ENCODE results near the gene CDC7. TPM values are rescaled to one million over a fixed set of nuclear protein-coding genes. Genes with fewer than 3 reads are reported as not detected.

The CDC7 gene
- total RNA-seq, 1 donor from 2014 or later = 5.6 TPM

DNA sequence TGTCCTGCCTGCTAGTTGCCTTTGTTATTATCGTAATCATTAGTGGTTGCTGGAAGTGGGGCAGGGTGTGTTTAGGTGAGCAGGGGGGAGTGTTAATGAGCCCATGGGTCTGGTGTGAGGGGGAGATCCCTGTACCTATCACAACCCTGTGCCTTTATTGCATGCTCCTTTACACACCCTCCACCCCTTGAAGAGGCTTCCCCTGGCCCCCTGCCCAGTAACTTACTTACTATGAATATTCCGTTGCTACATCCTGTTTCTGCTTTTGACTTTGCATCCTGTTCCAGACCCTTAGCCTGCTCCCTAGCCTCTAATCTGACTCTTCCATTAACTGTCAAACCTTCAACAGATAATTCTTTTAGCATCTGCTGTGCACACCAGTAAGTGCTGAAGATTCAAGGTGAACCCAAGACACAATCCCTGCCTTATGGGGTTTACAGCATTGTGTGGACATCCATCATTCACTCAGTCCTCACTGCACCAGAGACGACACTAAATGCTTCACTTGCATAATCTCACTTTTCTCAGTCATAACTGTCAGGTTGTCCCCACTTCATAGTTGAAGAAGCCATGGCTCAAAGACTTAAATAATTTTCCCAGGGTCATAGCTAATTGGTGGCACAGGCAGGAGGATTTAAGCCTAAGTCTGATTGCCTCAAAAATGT lies 47.9 kb downstream of the CDC7 start:
- DNase-seq (ENCODE audit: low read depth, low spot score) = no peak

DNA sequence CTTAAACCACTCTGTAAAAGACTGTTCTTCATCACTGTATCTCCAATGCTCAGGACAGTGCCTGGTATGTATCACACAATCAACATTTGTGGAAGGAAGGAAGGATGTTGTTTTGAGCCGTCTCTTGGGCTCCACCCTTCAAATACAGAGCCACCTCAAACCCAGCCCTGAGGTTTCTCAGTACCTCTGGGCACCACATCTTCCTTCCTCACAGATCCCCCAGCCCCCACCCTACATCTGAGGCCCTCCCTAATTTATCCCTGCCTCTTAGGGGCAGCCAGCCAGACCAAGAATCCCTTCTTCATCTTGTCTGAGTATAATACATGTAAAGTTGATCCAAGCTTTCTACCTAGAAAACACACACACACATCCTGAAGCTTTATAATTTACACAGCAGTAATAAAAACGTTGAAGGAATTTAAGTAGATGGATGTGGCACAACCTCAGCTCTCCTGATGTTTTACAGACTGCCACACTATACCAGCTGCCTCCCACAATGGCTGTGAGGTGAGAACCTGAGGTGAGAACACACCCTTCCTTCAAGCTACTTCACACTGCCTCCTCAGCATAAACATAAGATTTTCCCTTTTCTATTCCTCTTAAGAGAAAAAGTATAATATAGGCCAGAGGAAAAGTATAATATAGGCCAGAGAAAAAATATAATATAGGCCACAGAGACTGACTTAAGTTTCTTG lies 48.5 kb downstream of the CDC7 start:
- no peak for DNase-seq (ENCODE audit: low read depth, low spot score)

DNA sequence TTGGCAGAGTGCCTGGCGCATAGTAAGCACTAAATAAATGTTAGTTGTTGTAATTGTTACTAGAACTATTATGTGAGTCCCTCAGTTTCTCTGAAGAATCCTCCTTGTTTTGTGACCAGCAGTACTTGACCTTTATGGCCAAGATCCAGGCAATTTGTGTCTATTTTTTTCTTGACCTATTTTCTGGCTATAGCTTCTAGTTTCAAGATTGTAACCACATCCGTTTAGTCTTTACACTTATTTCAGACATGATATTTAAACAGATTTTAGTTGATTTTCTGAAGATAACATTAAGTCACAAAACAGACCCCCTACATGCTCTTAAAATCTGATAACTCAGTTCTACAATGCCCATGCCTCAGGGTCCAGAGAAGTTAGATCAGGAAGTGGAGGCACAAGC lies 50.3 kb downstream of the CDC7 start:
- DNase-seq (ENCODE audit: low read depth, low spot score) = no peak

DNA sequence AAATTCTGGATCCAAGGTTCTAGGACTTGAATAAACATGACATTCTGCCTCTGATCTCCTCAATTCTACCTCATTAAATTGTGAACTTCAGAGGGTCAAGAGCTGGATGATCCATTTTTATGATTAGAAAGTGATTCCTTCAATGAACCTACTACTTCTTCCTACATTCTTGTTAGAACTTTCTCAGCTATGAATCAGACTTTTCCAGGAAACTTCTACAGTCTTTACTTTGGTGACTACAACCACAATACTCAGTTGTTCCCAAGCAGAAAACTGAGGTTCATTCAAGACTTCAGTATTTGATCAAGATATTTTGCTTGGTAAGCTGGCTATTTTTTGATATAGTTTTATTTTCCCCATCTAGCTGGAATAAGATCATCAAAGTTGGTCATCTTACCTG lies 51.4 kb downstream of the CDC7 start:
- no peak for DNase-seq (ENCODE audit: low read depth, low spot score)

DNA sequence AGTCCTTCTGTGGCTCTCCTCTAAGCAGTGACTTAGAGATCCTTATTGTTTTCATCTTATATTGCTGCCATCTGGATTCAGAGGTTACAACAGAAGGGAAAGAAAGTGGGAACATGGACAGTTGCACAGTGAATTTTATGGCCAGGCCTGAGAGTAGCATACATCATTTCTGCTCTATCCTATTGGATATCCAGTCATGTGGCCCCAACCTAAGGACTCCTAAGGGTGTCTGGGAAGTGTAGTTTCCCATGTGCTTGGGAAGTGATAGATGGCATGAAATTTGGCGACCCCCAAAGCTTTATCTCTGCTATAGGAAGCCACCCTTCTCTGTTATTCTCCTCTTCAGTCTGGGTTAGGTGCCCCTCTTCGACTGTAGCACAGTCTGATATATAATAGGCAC lies 51.9 kb downstream of the CDC7 start:
- DNase-seq (ENCODE audit: low read depth, low spot score) = no peak

DNA sequence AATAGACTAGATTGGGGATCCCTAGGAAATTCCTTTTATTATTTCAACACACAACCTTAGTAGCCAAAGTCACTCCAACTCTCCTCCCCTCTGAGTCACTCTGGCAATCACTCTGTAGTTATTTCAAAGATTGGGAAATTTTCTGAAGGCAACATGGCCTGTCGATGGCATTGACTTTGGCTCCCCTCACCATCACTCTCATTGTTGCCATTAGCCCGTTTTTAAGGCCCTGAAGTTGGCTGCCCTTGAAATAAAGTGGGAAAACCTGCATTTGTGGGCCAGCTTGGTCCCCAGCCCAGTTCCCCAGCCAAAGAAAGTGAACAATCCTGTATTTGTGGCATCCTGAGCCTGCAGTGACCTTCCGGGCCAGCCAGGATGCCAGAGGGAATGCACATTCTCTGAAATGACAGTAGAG lies 52.5 kb downstream of the CDC7 start:
- no peak for DNase-seq (ENCODE audit: low read depth, low spot score)

DNA sequence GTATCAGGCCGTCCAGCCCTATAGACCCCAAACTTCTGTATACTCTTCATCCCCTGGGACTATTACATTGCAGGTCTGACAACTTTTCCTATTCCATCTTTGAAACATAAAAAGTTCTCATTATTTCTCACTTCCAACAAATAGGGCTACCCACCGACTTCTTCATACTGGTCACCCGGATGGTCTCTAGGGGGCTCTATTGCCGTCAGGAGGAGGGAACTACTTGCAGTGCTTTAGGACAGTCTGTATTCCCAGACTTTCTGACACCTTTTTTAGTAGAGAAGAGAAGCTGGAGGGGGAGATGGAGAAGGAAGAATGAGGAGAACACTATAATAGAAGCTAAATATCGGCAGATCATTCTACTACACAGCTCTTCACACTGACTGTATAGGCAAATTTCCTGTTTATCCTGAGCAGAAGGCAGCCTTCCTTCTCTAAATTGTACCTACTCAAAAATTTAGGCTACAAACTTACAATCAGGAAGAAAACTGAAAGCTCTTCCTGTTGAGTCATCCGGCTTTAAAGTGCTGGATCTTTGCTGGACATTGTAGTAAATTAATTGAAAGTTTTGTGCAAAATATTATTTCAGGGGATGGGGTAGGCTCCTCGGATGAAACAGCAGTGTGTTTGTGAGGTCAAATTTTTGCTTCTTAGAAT lies 54.6 kb downstream of the CDC7 start:
- DNase-seq (ENCODE audit: low read depth, low spot score) = no peak

DNA sequence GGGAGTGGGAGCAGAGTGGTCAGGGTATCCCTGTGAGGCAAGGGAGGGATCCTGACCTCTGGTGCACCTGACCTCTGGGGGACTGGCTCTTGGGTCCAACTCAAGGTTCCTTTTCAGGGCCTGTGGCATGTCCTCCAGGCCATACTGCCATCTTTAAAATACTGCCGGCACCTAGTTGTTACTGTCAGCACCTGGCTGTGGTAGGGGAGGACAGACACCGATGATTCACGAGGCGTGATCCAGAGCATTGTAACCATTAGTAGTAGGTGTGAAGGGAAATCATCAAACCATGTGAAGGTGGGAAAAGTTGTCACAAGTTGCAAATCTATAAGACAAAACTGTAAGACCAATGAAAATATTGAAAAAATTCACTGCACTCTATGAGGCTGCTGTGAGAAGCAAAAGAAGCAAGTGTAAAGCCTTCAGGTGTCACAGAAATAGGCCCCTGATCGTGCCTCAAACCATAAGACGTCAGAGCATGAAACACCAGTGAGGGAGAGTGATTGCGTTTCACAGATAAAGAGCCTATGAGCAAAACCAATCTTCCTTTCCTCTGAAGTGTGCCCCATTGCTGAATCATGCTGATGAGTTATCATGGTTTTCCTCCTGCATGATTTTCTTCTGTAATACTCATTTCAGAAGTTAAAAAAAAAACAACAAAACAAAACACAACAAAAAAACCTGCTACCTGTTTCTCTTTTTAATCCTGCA lies 55.3 kb downstream of the CDC7 start:
- DNase-seq (ENCODE audit: low read depth, low spot score) = no peak

DNA sequence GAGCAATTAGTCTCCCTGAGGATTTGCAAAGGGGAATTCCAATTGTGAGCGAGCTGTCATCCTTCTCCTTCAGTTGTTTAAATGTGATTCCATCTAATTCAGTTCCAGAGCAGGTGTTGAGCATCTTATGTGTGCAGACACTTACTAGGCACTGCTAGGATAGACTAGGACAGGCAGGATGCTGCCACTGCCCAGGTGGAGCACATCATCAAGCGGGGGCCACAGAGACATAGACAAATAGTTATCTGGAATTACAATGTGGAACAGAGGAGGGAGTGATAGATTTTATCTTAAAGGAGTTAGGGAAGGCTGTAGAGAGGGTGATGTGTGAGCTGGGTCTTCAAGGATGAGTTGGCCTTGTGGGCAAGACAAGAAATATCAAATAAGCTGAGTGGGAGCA lies 55.9 kb downstream of the CDC7 start:
- DNase-seq (ENCODE audit: low read depth, low spot score) = no peak

DNA sequence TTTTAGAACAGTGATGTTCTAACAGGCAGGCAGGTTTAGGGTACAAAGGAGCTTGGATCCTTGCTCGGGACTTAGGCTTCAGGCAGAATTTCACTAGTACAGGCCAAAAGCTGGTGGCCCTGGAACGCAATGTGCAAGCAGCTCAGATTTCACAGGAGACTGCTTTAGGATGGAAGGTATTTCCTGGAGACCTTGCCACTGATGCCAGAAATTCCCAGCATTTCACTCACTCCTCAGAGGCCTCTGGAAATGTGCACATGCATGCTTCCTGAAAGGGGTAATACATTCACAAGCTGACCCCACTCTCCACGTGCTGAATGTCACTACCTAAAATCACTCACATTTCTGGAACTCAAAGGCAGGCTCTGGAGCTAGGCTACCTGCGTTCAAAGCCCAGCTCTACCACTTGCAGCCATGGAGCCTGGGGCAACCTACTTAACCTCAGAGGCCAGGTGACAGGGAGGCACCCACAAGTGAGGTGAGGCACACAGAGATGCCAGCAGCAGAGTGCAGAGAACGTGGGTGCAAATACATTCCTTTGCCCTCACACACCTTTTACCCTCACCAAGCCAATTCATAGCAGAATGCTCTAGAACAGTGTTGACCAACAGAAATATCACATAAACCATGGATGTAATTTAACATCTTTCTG lies 56.5 kb downstream of the CDC7 start:
- DNase-seq (ENCODE audit: low read depth, low spot score) = no peak

DNA sequence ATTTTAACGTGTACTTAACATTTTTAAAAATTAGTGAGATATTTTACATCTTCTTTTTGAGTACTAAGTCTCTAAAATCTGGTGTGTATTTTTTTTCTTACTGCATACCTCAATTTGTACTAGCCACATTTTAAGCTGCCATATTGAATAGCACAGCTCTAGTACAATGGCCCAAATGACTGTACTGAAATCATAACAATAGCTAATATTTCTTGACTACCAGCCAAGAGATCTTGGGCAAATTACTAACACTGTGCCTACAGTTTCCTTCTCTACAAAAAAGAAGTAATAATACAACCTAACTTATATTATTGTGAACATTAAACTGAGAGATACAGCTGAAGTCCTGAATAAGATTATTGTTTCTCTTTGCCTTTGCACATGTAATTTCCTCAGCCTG lies 57.2 kb downstream of the CDC7 start:
- DNase-seq (ENCODE audit: low read depth, low spot score) = no peak

DNA sequence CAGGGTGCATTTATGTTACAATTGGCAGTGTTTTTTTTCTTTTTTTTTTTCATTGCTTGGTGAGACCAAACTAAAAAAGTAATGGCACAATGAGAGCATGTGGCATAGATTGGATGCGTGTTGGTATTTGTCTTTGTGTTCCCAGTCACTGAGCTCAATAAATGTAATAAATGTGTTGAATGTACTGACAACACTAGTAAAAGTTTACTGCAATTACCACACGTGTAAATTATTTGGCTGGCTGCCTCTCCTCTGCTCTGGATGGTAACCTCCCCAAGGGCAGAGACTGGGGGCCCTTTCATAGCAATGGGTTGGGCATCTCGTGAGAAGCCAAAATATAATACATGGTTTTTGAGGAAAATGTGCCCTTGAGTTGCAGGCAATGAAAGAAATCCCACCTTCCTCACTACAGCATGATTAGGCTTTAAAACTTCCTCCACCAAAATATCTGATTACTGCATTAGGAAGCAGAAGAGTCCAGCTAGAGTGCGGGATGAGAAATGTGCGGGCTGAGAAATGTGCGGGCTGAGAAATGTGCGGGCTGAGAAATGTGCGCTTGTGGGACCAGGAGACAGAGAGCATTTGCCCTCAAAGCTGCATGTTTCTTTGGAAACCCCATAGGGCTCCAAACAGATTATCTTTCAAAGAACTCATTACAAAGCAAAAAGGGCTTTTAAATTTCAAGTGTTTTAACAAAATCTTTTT lies 58.5 kb downstream of the CDC7 start:
- no peak for DNase-seq (ENCODE audit: low read depth, low spot score)

DNA sequence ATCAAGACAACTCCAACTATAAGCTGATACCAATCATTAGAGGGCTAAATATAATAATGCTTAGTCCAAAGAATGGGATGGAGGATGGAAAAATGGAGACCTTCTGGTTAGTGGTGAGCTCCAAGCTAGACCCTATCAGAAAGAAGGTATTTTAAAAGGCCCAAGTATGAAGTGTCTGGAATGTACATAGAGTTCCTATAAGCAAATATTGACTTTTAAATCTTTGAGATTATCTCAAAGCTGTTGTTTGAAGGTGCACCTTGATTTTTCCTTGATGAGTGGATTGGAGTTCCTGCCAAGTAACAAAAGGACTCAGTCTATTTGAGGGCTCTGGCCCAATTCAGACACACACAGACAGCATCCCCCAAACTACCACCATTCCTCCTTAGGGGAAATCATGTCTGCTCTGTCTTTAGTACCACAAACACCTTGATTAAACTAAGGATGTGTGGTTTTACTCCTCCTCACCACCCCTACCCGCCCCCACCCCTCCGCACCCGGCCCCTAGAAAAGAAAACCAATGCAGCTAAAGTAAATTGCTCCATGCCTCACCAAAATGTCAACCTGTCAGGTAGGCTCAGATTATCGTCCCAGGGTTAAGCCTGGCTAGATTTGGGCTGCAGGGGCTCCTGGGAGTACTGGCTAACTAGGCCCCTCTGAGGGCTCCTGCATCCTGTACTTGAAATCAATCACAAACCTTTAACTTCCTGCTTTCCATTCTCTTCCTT lies 59.4 kb downstream of the CDC7 start:
- DNase-seq (ENCODE audit: low read depth, low spot score) = no peak

DNA sequence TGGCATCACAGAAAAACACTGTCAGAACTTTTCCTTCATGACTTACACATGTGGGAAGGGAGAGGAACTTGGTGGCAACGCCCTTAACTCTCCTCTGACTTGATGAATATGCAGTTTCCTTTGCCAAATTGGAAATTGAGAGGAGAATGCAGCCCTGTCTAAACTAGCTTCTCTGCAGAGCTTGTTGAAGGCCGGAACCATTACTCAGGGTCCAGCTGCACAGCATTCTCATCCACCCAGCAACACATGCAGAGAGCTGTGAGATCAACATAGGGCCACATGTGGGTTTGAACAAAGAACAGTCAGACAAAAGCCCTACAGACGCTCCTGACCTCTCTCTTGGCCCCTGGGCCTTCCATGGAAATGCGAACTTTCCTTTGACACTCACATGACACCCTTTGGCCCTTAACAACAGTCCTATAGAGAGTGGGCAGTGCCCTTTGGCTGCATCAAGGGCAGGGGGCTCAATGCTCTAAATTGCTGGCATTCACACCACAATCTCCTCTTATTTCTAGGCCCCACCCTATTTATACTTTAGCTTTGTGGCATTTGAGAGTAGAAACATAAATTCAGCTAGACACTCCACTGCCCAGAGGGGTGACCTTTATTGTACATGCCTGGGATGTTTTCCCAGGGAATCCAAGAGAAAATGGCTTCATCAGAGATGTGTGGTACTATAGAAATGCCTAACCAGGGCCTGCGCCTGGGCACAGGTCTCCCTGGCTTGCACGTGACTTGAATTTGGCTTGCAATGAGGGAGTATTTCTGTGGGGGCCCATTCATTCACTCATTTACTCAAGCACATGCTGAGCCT lies 64.4 kb downstream of the CDC7 start:
- DNase-seq (ENCODE audit: low read depth, low spot score) = no peak

DNA sequence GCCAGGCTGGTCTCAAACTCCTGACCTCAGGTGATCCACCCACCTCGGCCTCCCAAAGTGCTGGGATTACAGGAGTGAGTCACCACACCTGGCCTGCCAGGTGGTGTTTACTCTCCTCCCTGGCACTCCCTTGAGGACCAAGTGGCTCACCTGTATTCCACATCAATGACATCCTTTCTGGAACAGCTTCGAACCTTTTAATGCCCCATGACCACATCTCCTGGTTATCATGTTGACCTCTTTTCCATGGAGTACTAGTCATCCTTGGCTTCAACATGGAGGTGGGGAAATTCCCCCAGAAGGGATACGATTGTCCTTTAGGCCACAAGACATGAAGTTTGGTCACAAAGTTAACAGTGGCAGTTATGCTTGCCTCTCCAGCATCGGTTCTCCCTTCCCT lies 66.9 kb downstream of the CDC7 start:
- DNase-seq (ENCODE audit: low read depth, low spot score) = no peak

DNA sequence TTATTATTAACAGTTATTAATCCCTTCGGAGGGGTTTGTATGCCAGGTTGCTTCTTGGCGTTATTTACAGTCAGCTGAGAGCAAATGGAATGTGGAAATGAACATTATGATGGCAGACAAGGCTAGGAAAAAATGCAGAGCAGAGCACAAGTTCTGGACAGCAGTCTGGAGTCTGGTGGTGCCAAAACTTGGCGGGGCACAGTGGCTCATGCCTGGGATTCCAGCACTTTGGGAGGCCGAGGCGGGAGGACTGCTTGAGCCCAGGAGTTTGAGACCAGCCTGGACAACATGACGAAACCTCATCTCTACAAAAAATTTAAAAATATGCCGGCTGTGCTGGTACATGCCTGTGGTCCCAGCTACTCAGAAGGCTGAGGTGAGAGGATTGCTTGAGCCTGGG lies 67.6 kb downstream of the CDC7 start:
- no peak for DNase-seq (ENCODE audit: low read depth, low spot score)

DNA sequence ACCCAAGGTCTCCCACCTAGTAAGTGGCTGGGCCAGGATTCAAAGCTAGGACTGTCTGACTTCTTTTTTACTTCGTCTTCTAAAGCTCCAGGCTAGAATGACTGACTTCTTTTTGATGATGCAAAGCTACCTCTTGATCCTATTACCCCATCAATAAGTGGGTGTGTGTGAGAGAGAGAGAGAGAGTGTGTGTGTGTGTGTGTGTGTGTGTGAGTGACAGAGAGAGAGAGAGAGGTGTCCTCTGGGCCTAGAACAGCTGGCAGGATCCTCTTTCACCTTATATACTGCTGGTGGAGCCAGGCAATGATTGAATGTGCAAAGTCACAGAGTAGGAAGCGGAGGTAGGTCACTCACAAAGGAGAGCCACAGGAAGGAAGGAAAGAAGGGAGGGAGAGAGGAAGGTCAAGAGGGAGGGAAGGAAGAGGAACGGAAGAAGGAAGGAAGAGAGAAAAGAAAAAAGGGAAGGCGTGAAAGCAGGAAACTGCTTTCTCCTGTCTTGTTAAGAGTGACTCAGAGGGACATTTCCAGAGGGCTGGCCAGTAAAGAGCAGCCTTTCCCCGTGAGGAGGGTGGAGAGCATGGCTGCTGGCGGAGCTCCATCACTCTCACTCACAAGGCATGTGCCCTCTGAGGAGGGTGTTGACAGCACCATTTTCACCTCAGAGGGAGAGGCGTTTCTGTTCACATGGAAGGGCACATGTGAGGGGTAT lies 68.9 kb downstream of the CDC7 start:
- no peak for DNase-seq (ENCODE audit: low read depth, low spot score)

DNA sequence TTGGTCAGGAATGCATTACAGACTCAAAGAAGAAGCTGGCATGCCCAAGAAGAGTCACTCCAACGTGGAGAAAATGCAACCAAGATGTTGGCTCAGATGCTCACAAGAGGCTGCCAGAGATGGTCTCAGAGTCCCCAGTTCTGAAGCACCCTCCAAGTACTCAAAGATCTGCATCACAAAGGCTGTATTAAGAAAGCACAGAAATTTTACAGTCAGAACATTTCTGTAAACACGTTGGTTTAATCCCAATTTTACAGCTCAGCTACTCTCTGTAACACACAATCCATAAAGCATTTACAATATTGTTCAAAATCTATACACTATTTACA lies 69.4 kb downstream of the CDC7 start:
- DNase-seq (ENCODE audit: low read depth, low spot score) = no peak

DNA sequence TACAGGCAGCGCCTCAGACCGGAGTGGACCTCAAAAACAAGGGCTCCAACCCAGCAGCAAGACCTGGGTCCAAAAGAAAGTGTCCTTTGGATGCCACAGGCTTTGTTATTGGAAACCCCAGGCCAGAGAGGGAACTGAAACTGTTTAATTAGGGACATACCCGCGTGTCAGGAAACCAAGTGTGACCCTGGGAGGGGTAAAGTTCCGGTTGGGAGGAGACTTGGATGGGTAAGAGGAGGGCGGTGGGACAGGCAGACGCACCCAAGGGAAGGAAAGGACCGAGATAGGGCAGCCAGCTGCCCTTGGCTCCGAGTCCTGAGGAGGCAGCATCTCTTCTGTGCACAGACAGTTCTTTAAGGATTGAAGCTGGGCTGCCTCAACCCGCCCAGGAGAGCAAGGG lies 71.4 kb downstream of the CDC7 start:
- DNase-seq (ENCODE audit: low read depth, low spot score) = no peak
